Suppressor macrophage treated with lipopolysaccharide for 4 hours (primary cell): ENCODE data around the gene TTLL9.
A peak's percentile ranks its signal among the peaks of the same experiment; 100 is the strongest.

ENCODE experiments used
- DNase-seq: peaks from one replicate; pipeline ENCODE4 v3.0.0-alpha.2; 2020

TTLL9 gene

GRCh38 chr20:31837896-31838397, 32.5 kb upstream of the TTLL9 start:
- peak; percentile 45 for DNase-seq

GRCh38 chr20:31838646-31839292, 31.7 kb upstream of the TTLL9 start:
- DNase-seq: no peak

- no peak for DNase-seq
These were observed 30.5 kb upstream of the TTLL9 start for GRCh38 chr20:31839782-31840487.

- no peak for DNase-seq
These were observed 29.3 kb upstream of the TTLL9 start for GRCh38 chr20:31840906-31841816.

GRCh38 chr20:31841928-31842327, 28.5 kb upstream of the TTLL9 start:
- DNase-seq: no peak

- DNase-seq: no peak
These were observed 27.8 kb upstream of the TTLL9 start for GRCh38 chr20:31842471-31843157.

GRCh38 chr20:31843288-31843687, 27.1 kb upstream of the TTLL9 start:
- no peak for DNase-seq

GRCh38 chr20:31843881-31844280, 26.6 kb upstream of the TTLL9 start:
- DNase-seq: no peak

- DNase-seq: no peak
These were observed 25.6 kb upstream of the TTLL9 start for GRCh38 chr20:31844737-31845299.

- DNase-seq: no peak
These were observed 25.1 kb upstream of the TTLL9 start, which contains the start of gene FOXS1 for GRCh38 chr20:31845300-31845863. FOXS1 (minus strand) TSS chr20:31845604; CDS start chr20:31845542, 62 bp downstream.

- no peak for DNase-seq
These were observed 23.7 kb upstream of the TTLL9 start for GRCh38 chr20:31846793-31847138.

GRCh38 chr20:31848088-31848999, 22.1 kb upstream of the TTLL9 start:
- no peak for DNase-seq

GRCh38 chr20:31849306-31849930, 21.0 kb upstream of the TTLL9 start:
- DNase-seq: no peak

- DNase-seq: no peak
These were observed 19.0 kb upstream of the TTLL9 start for GRCh38 chr20:31851240-31851955.

- no peak for DNase-seq
These were observed 17.0 kb upstream of the TTLL9 start for GRCh38 chr20:31853481-31853880.

GRCh38 chr20:31856516-31856915, 13.9 kb upstream of the TTLL9 start:
- no peak for DNase-seq

GRCh38 chr20:31857861-31858759, 12.3 kb upstream of the TTLL9 start:
- DNase-seq: no peak

- DNase-seq: no peak
These were observed 11.7 kb upstream of the TTLL9 start for GRCh38 chr20:31858760-31859083.
